Left cardiac atrium (tissue), 4 donors: Measurements from ENCODE around the gene PTGDS. TPM values are rescaled to one million over a fixed set of nuclear protein-coding genes. Genes with fewer than 3 reads are reported as not detected.

Source experiments
- ATAC-seq, 2 donors: fragments of 200-7000 bp; cut with Tn5 transposase; one replicate each; pipeline ENCODE4 v1.9.1; 2020; ENCODE audit warnings: mild to moderate bottlenecking in 2 of 2, moderate library complexity in 2 of 2
- DNase-seq: peaks from one replicate; pipeline ENCODE4 v3.0.0-alpha.2; 2020
- intact Hi-C, 2 donors: fragments of 100-400 bp; cut with DNase I; formaldehyde crosslinking; loops; one replicate each; pipeline versions ENCODE4 v1.14.1 to v1.15.1; 2022 to 2023
- total RNA-seq, 2 donors: library from RNA; stranded (reverse); fragmentation: NEBNext Ultra II Directional; extraction: Animal tissue kit (Norgen Biotek cat#: 25700); gene quantifications; one replicate each; pipeline ENCODE4 v1.2.1, GENCODE V29; 2021
- donor health status: DM: no; HTN: yes; CAD: no.
- donor health status: DM: no; HTN: yes; CAD: no; lungs with severe emphysema.
- donor health status: DM: yes; HTN: yes; CAD: no.
- donor health status: Dilated cardiomyopathy.

The PTGDS gene
- total RNA-seq, 2 donors from 2014 or later = 3,329 to 4,014 TPM

DNA sequence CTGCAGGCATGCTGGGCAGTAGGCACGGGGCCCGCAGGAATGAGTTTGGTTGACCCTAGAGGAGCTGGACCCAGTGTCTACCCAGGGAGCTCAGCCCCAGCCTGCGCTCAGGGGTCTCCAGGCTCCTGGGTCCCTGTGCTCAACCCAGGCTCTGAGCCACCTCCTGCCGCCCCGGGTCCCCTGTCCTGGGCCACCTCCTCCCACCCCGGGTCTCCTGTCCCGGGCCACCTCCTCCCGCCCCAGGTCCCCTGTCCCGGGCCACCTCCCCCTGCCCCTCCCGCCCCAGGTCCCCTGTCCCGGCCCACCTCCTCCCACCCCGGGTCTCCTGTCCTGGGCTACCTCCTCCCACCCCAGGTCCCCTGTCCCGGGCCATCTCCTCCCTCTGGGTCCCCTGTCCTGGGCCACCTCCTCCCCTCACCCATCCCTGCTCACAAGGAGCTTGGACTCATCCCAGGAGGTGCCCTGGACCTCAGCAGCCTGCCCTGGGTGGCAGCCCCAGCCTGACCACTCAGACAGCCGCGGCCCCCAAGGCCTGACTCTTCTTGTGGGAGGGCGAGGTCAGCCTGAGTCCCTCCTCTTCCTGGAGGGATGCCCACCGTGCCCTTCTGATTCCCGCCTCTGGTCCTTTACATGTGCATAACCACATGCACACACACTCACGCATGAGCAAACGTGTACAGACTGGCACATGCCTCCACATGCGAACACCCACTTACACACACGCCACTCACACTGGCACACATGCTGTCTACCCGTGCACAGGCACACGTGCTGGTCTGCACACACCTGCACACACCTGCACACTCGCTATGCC, 22.8 kb upstream of the PTGDS start:
- DNase-seq (no peak), ATAC-seq (no peak)
- intact Hi-C loops = no loop called here

GRCh38 chr9:136955202-136955942, 21.9 kb upstream of the PTGDS start:
- intact Hi-C loops = no loop called here
- ATAC-seq (no peak), DNase-seq (no peak)

GRCh38 chr9:136955943-136956335, 21.4 kb upstream of the PTGDS start:
- DNase-seq = no peak
- intact Hi-C loops = no loop called here

DNA sequence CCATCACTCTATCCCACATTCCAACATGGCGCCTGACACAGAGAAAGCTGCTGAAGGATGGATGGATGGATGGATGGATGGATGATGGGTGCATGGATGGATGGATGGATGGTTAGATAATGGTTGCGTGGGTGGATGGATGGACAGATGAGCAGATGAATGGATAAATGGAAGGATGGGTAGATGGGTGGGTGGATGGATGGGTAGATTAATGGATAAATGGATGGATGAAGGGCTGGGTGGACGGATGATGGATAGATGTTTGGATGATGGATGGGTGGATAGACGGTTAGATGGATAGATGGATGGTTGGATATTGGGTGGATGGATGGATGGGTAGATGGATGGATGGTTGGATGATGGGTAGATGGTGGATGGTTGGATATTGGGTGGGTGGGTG, 20.7 kb upstream of the PTGDS start:
- intact Hi-C loops = no loop called here
- DNase-seq = no peak
- no peak for ATAC-seq

More at GRCh38 chr9:136955943-136956335, 21.4 kb upstream of the PTGDS start:
- ATAC-seq = no peak

GRCh38 chr9:136957461-136957860, 19.8 kb upstream of the PTGDS start:
- ATAC-seq (no peak), DNase-seq (no peak)
- intact Hi-C loops = no loop called here

GRCh38 chr9:136957901-136958300, 19.4 kb upstream of the PTGDS start:
- no peak for DNase-seq
- intact Hi-C loops = no loop called here
- no peak for ATAC-seq

GRCh38 chr9:136958473-136958872, 18.8 kb upstream of the PTGDS start:
- ATAC-seq (no peak), DNase-seq (no peak)
- intact Hi-C loops = no loop called here

DNA sequence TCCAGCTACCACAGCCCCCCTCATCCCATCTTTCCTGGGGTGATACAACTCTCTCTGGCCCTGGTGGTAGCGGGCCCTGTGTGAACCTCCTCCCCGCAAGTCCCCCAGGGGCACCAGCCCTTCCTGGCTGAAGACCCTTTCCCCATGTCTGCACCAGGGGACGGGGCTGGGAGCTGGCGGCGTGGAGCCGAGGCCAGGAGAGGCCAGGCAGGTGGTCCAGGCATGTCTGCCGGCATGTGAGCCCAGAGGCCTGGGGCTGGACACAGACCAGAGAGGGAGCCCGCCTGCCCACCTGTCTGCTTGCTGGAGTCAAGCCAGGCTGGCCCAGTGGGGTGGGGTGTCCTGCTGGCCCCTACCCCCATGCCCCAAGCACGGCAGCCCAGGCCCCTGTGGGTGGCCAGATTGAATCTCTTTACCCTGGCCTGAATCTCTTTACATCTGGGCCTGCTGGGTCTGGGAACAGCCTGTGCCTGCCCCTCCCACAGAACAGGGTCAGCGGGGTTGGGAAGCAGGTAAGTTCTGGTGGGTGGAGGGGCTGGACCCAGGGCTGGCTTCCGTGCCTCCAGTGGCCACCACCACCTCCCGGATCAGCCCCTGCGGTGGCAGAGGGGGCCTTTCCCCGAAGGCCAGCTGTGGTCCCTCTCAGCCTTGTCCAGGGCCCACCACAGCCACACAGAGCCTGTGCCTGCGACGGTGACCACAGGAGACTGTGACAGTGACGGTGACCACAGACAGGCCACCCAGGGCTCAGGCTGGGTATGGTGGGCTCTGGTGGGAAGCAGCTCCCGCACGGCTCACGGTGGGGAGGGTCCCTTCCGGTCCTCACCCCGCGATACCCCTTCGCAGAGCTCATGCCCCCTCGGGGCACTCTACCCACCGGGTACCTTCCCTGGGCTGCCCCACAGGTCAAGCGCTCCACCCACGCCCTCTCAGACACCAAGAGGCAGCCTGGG, 18.1 kb upstream of the PTGDS start:
- ATAC-seq (no peak), DNase-seq (no peak)
- intact Hi-C loops = no loop called here

GRCh38 chr9:136960212-136960937, 16.9 kb upstream of the PTGDS start:
- ATAC-seq = no peak
- intact Hi-C loops = no loop called here

DNA sequence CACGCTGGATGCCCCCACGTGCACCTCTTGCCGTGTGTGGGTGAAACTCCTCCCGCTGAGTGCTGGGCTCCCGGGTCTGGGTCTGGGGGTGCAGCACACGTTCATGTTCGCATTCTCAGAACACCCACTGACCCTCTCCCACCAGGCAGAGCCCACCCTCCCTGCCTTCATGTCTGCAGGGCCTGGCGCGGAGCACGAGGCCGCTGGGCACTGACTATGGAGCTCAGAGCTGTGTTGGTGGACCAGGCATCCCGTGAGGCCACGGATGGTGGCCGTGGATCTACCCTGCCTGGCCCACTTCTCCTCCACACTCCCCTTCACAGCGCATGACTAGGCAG, 16.4 kb upstream of the PTGDS start:
- DNase-seq = no peak
- peak in 1 of 2 donors; percentile 2 for ATAC-seq
- intact Hi-C loops = no loop called here

More at GRCh38 chr9:136960212-136960937, 16.9 kb upstream of the PTGDS start:
- DNase-seq = no peak

GRCh38 chr9:136961279-136962065, 15.8 kb upstream of the PTGDS start:
- DNase-seq = peak; percentile 68
- peak; percentile 79 to 93 for ATAC-seq

DNA sequence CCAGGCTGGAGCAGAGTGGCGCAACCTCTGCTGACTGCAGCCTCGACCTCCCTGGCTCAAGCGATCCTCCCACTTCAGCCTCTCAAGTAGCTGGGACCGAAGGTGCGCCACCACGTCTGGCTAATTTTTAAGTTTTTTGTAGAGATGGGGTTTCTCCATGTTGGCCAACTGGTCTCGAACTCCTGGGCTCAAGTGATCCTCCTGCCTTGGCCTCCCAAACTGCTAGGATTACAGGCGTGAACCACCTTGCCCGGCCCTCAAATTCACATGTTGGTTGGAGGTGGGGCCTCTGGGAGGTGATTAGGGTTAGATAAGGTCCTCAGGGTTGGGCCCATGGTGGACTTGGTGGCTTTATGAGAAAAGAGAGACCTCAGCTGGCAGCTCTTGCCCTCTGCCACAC, 15.1 kb upstream of the PTGDS start:
- intact Hi-C loops = no loop called here
- DNase-seq (no peak), ATAC-seq (no peak)

More at GRCh38 chr9:136961279-136962065, 15.8 kb upstream of the PTGDS start:
- intact Hi-C loops = no loop called here

DNA sequence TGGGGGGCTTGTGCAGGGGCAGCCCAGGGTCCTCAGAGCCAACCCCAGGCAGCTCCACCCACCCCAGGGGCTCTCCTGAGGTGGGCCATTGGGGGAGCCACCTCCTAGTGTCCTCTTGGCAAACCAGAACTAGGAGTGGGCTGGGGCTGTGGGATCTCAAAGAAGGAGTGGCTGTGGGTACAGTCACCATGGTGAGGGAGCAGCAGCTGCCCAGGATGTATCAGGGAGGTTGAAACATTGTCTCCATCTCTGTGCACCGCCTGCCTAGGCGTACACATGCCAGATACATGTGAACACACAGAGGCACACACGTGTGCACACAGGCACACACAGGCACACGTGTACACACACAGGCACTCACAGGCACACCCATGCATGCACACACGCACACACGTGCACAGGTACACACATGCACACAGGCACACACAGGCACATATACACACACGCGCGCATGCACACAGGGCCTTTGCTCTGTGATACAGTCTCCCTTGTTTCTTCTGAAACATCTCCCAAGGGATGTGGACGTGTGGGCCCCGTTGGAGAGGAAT, 14.5 kb upstream of the PTGDS start:
- intact Hi-C loops = no loop called here
- ATAC-seq (no peak), DNase-seq (no peak)

- intact Hi-C loops = no loop called here
- DNase-seq = no peak
- ATAC-seq = no peak
Observed at GRCh38 chr9:136963341-136963740, 14.0 kb upstream of the PTGDS start.

DNA sequence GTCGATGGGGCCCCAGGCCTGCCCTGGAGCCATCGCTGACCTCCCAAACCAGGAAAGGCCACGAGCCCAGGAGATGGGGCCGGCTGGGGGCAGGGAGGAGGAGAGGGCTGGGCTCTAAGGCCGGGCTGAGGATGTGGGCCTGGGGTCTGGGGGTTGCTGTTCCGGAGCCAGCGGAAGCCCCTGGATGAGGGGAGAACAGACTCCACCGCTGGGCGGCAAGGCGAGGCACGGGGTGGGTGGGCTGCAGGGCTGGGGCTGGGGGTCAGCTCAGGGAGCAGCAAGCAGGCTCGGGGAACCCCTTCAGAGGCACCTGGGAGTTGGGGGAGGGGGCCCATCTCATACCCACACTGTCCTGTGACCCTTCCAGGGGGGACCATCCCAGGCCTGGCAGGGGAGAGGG, 13.6 kb upstream of the PTGDS start:
- DNase-seq (no peak), ATAC-seq (no peak)
- intact Hi-C loops = no loop called here

- DNase-seq = no peak
- intact Hi-C loops = no loop called here
- ATAC-seq = no peak
Observed at GRCh38 chr9:136964171-136964689, 13.1 kb upstream of the PTGDS start.

GRCh38 chr9:136964833-136965422, 12.4 kb upstream of the PTGDS start:
- ATAC-seq = no peak
- intact Hi-C loops = no loop called here
- DNase-seq = no peak
